NOMO-1 treated with dmso at 0.1 percent for 144 hours (cell line): Measurements from ENCODE around the gene GLCE.
A peak's percentile ranks its signal among the peaks of the same experiment; 100 is the strongest.
"Not testable (repeated sequence)": the region's sequence is repeated elsewhere in the genome, so short reads cannot be mapped to it uniquely, and the experiment has no call there.

Experiments used
- DNase-seq: peaks from one replicate; lab custom pipeline; 2025; ENCODE audit not compliant: unreplicated experiment; lab: John Stamatoyannopoulos, UW

GLCE gene

DNA sequence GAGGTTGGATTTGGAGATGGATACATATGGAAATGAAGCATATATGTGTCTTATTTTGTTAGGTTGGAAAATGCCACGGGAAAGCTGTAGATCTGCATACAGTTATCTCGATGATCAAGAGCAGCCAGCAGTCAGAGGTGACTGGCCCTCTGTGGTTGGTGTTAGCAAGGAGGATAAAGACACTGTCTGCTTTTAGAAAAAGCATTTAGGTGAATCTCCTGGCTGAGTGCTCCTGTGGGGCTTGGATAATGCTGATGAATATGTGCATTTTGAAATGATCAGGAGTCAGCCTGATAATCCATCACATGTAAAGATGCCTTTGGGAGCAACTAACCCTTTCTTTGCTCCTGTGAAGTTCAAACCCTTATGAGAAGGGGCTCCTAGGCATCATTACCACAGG lies 24.9 kb upstream of the GLCE start:
- DNase-seq = no peak

DNA sequence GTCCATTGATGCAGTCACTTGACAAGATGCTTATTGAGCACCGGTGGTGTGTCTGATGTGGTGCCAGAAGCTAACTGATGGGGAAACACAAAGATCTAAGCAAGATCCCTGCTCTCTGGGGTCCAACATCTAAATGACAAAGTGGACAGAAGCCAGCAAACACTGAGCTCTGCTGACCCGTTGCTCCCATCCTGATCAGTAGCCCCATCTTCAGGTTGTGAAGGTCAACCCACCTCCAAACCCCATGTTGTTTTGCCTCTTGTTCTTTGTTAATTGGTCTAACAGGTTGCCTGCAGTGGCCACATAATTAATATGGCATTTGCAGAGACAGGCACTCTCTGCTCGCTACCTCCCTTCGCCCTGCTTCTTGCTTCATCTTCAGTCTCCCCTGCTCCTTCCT lies 21.5 kb upstream of the GLCE start:
- DNase-seq = no peak

DNA sequence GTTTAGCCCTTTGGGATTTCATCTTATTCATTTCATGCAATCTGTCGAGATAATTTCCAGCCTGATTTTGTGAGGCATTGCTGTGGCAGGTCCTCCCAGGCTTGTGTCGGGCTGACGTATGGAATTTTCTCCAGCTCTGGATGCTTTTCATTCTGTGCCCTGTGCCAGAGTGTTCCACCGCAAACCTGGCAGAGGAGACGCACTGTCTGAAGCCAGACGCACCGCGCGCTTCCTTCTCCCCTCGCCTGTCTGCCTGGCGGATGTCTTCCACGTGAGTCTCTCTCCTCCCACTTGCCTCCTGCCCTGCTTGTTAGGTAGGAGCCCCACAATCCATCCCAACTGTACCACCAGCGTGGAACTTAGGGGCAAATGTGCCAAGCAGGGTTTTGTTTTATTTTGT lies 20.1 kb upstream of the GLCE start:
- DNase-seq = no peak

DNA sequence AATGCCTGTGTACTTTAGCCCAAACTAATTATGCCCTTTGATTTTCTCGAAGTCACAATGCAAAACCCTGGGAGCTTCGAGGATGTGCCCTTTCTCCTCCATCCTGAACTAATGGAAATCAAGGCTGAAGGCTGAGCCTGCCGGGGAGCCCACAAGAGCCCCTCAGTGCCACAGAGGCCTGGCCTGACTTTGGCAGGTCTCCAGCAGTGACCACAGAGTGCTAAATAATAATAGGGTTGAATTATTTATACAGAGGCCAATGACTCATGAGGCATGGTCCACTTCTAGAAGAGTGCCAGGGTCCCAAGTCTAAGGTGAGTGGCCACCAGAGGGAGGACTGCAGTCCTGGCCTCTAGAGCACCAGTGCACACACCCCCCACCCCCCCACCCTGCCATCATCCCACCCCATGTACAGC lies 19.1 kb upstream of the GLCE start:
- DNase-seq = no peak

DNA sequence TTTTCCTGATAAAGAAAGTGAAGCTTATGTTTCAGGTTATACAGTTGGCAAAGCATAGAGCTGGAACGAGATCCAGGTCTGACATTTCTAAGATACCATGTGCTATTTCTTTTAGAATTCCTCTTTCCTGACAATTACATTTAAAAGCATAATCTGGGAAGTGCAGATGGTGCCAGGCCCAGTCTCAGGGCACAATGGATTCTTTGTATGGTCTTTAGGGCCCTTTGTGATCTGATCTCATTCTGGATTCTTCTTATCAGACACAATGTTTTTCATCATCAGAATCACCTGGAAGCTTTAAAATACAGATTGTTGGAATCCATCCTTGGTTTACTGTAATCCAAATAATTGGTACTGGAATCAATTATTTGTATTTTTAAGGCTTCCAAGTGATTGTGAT lies 18.6 kb upstream of the GLCE start:
- DNase-seq = no peak

DNA sequence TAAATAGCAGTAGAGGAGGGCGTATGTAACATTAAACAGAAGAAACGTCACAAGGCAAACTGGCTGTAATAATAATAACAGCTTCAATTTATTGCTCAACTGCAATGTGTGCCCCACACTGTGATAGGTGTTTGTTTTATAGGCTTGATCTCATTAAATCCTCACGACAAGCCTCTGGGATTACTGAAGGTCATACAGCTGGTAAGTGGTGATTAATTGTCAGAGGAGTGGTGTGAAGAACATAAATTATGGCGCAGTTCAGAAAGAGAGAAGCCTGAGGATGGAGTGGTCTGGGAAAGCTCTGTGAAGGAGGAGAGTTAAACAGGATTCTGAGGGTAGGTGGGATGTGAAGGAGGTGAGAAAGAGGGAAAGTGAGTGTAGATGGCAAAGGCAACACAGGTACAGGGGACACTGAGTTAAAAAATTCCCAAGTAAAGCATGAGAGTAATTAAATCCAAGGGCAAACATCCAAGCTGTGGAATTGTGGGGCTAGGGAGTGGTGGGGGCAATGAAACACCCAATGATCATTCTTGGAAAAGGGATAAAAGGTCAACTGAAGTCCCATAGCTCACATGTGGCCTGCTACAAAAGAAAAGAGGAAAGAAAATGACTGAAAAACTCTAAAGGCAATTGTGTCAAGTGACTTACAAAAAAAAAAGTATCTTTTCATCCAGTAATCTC lies 16.5 kb upstream of the GLCE start:
- no peak for DNase-seq

DNA sequence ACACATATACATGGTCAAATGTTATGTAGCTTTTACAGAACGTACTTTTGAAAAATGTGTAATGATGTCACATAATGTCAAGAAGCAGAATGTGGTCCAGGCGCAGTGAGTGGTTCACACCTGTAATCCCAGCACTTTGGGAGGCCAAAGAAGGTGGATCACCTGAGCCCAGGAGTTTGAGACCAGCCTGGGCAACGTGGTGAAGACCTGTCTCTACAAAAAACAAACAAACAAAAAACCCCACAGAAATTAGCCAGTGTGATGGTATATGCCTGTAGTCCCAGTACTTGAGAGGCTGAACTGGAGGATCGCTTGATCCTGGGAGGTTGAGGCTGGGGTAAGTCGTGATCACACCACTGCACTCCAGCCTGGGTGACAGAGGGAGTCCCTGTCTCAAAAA lies 15.9 kb upstream of the GLCE start:
- DNase-seq = no peak

DNA sequence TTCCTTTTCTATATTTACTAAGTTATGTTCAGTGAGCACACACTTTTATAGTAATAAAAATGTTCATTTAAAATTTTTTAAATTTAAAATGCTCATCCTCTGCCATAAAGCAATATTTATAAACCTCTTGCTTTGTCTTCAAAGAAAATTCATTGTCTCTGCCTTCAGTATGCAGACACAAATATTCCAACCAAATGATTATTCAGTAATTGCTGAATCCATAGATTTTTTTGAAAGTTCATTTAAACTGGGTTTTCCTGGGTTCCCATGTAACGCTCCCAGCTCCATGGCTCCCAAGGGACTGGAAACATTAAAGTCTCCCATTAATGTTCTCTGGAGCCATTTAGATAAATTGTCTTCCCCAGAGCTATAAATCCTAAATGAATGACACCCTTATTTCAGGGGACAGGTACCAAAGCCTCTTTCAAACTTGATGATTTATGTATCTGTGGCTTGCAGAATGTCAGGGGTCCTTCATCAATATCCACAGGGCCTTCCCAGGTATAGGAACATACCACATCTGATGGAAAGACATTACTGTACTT lies 15.2 kb upstream of the GLCE start:
- DNase-seq = no peak

DNA sequence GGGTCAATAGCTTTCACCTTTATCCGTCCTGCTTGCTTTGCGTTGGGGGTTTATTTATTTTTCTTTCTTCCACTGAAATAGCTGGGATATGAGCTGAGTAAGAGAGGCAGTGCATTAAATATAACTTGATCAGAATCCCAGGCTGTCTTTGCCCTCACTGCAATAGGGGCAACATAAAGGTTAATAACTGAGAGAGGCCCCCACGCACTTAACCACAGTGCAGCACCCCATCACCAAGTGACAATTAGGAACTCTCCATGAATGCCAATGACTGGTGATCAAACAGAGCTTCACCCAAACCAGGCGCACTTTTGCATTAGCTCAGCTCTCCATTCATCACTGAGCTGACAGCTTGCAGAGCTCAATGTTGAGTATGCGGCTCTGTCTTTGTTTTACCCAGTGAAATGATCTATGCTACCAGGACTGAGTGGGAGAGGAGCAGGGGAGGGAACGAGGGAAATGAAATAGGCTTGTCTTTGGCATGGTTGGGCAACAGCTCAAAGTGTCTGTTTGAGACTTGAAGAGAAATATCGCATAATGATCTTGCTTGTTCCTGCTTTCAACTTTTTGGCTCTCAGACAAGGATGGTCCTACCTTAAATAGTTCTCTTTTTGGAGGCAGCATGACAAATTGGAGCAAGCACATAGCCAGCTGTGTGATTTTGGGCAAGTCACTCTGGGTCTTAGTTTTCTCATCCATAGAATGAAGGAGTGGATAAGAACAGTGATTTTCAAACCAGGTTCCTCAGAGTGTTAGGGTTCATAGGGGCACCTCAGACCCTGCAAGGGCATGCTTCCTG lies 14.5 kb upstream of the GLCE start:
- peak; percentile 34 for DNase-seq

DNA sequence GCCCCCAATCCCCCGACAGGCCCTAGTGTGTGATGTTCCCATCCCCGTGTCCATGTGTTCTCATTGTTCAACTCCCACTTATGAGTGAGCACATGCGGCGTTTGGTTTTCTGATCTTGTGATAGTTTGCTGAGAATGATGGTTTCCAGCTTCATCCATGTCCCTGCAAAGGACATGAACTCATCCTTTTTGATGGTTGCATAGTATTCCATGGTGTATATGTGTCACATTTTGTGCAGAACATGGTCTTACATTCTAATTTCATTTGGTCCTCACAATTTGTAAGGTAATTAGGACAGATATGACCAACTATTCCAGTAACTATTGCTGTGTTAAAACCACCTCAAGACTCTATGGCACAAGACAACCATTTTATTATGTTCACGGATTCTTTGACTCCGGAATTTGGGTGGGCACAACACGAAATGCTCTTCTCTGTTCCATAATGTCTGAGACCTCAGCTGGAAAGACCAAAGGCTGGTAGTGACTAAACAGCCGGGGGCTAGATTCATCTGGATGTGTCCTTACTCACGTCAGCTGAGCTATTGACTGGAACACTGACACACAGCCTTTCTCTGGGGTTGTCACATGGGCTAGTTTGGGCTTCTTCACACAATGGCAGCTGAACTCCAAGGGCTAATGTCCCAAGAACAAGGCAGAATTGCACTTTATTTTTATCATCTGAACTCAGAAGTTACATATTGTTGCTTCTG lies 13.6 kb upstream of the GLCE start:
- DNase-seq = no peak

DNA sequence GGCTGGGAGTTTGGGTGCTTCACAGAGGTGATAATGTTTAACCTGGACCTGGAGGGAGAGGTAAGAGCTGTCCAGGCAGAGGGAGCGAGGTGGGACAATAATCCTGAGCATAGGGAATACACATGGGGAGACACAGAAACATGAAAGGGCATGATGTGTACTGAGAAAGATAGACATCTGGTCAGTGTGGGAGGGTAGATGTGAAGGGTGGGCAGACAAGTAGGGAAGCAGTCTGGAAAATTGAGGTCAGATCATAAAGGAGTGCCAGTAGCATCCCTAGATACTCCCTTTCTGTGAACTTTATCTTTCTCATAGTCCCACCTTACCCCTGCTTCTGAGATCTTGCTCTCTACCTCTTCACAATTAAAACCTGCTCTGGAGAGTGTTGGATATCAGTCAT lies 12.0 kb upstream of the GLCE start:
- DNase-seq = no peak

DNA sequence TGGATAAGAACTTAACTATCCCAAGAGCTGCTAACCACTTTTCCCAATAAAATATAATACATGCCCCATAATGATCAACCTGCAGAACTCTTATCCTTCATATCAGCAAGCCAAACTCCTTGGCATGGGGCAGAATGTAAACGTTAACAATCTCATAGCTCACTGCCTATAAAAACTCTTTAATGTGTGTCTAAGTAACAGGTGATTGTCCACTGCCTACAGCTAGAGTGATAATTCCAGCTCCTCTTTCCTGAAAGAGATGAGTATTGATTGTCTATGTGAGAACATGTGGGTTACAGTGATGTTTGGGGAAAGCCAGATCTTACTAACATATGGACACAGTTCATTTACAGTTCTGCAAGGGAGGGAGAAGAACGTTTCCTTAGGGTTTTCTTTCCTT lies 11.3 kb upstream of the GLCE start:
- no peak for DNase-seq

DNA sequence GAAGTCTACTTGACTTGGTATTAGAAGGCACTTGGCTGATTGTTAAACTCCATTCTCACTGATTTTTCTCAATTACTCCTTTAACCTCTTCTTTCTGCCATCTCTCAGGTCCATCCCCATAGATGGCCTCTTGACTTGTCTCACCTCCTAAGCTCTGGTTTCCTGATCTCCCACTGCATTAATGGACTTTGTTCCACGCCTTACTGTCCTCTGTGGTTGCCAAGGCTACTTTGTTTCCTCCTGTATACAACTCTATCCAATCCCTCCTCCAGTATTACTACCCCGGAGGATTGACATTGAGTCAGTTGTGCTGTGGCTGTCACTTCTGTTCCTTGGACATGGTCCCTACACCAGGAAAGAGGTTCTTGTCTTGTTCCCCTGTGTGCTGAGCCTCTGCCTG lies 10.6 kb upstream of the GLCE start:
- DNase-seq = no peak

DNA sequence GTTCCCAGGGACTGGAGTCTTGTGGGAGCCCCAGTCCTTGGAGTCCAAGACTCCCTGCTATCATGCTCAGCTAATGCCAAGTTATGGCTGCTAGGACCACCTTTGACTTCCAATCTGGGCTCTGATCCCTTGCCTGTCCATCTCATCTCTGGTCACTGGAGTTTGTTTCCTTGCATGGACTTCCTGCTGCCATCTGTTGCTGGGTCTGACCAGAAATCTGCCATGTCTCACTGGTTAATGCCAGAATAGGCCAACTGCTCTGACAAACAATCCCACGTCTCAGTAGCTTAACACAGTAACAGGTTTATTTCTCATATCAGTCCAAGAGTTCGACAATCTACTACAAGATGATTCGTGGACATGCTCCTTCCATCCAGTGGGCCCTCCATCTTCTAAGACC lies 10.1 kb upstream of the GLCE start:
- DNase-seq = no peak

DNA sequence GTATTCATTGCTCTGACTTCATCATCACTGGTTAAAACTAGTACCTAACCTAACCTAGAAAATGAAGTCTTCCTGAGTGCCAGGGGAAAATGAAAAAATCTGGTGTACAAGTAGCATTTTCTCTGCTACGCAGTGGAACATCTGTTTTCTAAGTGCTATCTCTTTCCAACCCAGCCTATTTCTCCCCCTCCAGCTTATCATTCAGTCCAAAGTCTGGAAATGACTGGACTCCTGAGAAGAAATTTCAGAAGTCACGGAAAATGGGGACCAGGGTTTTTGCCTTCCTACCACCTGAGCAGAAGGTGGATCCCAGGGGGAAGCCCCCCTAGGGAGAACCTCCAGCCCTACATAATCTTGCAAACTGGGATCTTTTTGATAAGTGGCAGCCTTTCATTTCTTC lies 9.6 kb upstream of the GLCE start:
- no peak for DNase-seq

DNA sequence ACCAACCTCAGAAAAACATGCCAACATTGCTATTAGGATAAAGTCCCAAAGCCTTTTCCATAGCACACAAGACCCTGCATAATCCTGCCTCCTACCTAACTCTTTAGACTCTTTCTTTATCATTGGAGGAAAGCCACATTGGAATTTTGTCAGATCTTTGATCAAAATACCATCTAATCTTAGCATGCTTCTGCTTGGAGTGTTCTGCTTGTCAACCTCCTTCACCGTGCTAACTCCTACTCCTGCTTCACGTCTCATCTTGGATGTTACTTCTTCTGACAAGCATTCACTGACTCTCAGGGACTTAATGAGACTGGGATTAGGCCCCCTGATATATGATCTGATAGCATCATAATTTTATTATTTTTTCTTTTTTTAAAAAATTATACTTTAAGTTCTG lies 7.4 kb upstream of the GLCE start:
- DNase-seq = no peak

DNA sequence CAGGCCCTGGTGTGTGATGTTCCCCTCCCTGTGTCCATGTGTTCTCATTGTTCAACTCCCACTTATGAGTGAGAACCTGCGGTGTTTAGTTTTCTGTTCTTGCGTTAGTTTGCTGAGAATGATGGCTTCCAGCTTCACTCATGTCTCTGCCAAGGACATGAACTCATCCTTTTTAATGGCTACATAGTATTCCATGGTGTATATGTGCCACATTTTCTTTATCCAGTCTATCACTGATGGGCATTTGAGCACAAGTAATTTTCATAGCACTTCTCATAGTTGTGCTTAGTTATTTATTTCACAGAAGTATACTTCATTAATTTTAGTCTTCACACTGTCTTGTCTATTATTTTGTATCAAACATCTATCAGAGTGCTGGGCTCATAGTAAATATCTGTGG lies 6.8 kb upstream of the GLCE start:
- DNase-seq = not testable (repeated sequence)

DNA sequence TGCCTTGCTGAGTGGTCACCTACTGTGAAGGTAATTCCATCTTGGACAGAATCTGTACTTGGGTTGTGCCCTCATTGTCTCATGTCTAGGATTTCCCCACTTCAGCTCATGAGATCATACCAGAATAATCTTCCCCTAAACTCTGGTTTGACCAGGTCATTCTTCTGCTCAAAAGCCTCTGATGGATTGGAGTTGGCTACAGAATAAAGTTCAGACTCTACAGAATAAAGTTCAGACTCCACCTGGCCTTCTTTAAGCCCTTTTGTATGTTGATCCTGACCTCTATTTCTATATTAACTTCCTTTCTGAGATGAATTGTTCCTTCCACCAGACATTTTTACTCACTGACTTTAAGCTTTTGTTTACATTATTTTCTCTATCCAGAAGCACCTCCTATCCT lies 6.4 kb upstream of the GLCE start:
- no peak for DNase-seq

DNA sequence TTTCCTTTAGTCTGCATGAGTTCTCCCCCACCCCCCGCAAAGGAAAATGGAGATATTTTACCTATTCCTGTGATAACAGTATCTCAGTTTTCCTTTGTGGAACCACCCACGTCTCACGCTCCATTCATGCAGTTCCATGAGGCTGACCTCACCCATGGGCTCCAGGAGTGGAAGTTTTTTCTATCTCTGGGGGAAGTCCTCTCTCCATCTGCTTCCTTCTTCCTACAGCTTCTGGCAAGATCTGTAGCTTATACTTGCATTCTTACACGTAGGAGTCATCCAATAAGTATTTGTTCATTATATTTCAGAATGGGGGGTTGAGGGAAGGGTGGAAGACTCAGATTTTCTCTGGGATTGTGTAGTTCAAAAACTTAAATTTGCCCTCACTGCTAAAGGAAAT lies 5.8 kb upstream of the GLCE start:
- DNase-seq = no peak

DNA sequence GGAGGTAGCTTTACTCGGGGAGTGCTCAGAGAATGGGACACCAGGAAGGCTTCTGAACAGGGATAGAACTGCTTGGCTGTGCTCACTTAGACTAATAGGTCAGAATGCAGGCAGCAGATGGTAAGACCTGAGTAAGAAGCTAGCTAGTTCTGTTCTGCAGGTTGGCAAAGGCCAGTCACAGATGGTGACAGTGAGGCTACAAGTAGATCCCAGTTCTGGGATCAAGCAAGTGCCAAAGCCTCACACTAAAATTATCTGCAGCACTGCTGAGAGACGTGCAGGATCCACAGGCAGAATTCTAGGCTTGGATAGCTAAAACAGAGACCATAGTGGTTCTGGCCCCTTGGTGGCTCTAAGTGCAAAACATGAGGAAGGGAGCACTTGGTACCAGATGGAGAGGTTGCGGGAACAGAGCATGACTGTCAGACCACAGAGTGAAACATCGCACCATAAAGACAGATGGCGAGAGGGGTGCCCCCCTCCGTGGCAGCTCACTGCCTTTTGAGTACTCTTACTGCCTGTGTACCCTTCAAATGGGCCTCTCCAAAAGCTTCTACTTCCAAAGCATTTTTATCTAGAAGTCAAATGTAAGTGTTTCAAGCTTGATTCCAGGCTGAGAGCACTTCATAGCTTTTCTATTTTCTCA lies 3.6 kb upstream of the GLCE start:
- DNase-seq = no peak

DNA sequence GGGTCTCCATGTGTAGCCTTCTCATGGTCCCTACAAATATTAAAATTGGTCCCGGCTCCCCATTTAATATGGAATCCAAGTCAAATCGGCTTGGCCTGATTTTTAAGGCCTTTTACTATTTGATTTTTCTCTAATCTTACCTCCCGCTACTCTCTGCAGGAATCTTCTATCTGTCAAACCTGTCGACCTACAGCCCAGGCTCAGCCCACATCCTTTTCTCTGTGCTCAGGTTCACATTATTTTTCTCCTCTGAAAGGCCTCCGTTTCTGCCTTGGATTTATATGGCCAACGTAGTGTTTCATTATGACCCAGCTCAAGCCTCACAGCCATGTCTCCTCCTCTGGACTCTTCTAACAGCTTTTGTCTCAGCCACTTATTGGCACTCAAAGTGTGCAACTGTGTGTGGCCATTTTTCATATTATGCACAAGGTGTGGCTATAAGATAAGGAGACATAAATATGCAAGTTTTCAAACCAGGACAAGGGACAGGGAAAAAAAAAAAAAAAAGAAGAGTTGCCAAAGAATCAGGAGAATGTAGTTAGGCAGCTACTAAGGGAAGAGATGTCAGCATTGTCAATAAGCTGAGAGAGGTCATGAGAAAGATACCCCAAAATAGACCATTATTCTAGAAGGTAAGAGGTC lies 2.1 kb upstream of the GLCE start:
- no peak for DNase-seq
